GM19351 (cell line): ENCODE results near the gene ADPRHL1.
"Not testable (repeated sequence)": the region's sequence is repeated elsewhere in the genome, so short reads cannot be mapped to it uniquely, and the experiment has no call there.

ENCODE experiments used
- ATAC-seq: cut with Tn5 transposase; IDR thresholded peaks from one replicate; pipeline ENCODE4 v1.9.1; 2021; ENCODE audit warnings: mild to moderate bottlenecking, moderate library complexity; ENCODE audit not compliant: unreplicated experiment

The ADPRHL1 gene

GRCh38 chr13:113403255-113404104 is 49.8 kb downstream of the ADPRHL1 start:
- ATAC-seq = no peak

GRCh38 chr13:113402471-113403254 is 50.6 kb downstream of the ADPRHL1 start:
- ATAC-seq = no peak

DNA sequence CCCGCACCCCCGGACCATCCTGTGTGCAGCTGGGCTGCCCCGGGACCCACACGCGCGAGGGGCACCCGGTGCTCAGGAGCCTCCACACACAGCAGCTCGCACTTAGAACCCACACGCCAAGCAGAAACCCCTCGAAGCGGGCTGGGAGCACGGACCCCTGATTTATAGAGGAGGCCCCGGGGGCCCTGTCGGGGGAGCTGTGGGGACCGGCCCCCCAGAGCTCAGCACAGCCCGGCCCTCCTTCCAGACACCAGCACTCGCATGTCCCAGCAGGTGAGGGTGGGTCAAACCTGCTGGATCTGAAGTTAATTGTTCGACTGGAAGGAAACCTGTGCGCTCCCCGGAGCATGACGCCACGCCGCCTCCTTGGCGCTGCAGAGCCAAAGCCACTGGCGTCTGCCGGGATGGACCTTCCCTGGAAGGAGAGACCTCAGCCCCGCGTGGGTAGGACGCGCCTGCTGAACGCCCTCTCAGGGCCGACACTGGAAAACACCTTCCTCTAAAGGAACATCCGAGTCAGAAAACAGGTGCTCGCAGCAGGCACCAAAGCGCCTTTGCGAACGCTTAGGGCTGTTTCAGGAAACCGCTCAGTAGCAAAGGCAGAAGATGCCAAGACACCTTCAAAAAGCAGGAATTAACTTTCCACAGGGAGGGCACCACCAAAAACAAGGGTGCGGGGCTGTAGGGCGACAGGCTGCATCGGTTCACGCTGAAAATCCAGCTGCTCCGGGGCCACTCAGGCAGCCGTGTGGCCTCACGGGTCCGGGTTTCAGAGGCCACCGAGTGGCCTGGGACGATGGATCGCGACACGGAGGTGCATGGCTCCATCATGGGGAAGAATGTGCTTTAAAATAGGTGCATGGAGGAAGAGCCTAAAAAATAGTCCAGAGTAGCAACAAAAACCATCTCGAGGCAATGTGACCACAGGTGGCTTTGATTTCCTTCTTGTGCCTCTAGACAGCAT is 51.6 kb downstream of the ADPRHL1 start:
- ATAC-seq = no peak

DNA sequence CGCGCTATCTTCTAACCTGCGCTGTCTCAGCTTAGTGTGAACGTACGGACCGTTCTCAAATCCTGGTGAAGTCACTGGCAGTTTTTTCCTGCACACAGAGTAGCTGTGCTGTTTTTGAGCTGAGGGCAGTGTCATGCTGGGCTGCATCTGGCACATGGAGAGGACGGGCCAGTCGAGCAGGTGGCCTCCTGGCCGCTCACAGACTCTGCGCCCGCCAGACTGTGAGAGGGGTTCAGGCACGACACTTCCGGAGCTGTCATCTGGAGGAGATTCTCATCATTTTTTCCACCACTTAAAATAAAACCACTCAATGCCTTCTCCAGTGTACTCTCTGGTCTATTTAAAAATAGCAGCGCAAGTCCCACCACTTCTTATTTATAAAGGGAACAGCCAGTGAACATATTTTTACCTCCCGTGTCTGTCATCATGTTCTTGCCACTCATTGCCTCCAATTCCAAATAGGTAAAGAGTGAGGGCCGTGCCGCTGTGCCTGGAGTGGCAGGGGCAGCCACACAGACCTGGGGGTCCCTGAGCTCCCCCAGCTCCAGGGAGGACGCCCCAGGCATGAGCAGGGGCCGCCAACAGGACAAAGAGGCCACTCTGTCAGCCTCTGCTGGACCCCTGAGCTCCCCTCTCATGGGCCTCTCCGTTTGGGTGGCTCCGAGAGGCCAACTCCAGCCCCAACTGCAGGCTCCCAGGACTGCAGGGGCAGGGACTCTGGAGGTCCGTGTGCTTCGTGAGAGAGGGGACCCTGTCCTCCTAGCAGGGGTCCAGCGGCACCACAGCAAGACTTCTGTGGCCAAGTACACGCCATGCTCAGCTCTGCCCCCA is 52.5 kb downstream of the ADPRHL1 start:
- ATAC-seq = no peak

- ATAC-seq = no peak
Measured at GRCh38 chr13:113399755-113400149, 53.5 kb downstream of the ADPRHL1 start.

DNA sequence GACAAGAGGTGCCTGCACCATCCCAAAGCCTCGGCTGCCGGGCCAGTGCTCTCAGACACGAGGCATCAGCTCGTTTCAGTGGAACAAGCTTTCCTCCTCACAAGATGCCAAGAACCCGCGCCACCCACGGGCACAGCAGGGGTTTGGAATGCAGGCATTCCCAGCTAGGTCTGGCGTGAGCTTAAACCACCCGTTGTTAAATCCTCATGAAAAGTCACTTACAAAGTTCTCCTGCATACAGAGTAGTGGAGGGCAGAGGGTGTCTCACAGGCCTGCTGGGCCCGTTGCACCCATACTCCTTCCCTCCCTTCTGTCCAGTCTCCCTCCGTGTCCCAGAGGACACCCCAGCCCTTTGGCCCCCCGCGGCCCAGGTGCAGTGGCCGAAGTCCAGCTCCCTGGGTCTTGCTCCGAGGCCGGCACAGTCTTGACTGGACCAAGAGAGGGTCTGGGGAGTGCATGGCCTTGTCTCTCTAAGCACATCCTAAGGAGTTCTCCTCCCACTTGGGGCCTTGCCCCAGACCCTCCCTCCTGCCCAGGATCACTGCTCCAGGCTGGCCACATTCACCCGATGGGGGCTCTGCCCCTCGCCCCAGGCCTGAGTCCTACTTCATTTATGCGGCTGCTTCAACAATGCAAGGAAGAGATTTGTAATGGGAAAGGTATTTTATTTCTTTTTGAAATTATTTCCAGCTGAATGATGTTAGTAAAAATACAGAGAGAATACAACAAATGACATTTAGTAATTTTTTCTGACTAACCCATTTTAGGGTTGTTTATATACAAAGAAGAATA is 54.1 kb downstream of the ADPRHL1 start:
- ATAC-seq = no peak

GRCh38 chr13:113397608-113398425 is 55.5 kb downstream of the ADPRHL1 start:
- no peak for ATAC-seq

DNA sequence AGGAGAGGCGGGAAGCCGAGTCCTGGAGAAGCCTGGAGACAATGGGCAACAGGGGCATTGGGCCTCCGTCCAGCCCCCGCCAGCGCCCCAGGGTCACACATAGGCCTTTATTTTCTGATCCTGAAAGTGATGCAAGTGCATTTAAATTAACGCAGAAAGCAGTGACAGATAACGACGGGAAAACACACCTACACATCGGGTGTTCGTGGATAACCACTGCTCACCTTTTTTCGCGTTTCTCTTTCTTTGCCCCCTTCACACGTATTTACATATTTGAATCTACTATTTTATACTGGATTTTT is 59.0 kb downstream of the ADPRHL1 start:
- ATAC-seq = no peak

- peak; percentile 93 for ATAC-seq
Measured at GRCh38 chr13:113393563-113394338, 59.5 kb downstream of the ADPRHL1 start.

GRCh38 chr13:113393226-113393562 is 60.1 kb downstream of the ADPRHL1 start:
- no peak for ATAC-seq

GRCh38 chr13:113390874-113391497 is 62.3 kb downstream of the ADPRHL1 start:
- no peak for ATAC-seq

DNA sequence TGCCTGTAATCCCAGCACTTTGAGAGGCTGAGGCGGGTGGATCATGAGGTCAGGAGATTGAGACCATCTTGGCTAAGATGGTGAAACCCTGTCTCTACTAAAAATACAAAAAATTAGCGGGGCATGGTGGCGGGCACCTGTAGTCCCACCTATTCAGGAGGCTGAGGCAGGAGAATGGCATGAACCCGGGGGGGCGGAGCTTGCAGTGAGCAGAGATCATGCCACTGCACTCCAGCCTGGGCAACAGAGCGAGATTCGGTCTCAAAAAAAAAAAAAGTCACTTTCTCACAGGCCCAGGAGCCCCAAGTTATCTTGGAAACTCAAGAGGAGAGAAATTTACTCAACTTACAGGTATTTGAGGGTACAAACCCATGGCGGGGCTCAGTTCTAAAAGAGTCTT is 63.7 kb downstream of the ADPRHL1 start:
- not testable (repeated sequence) for ATAC-seq

DNA sequence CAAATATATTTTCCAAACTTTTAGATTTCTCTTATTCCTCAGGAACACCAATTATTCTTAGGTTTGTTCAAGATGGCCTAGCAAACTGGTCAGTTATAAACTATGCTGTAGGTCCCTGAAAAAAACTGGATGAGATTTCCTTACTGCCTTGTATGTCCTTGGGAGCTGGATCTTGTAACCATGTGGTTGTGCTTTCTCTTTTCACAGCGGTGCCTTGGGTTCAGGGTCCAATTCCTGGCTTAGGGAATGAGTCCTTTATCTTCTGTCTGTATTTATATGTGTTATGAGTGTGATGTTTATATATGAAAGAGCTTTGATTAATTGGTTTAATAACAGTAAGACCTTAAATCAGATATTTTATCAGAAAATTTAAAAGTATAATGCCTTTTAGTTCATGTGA is 65.9 kb downstream of the ADPRHL1 start:
- ATAC-seq = no peak

DNA sequence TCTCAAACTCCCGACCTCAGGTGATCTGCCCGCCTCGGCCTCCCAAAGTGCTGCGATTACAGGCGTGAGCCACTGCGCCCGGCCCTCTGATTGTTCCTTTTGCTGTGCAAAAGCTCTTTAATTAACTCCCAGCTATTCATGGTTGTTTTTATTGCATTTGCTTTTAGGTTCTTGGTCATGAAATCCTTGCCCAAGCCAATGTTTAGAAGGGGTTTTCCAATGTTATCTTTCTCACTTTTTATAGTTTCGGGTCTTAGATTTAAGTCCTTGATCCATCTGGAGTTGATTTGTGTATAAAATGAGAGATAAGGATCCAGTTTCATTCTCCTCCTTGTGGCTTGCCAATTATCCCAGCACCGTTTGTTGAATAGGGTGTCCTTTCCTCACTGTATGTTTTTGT is 70.2 kb downstream of the ADPRHL1 start:
- ATAC-seq = no peak

GRCh38 chr13:113382542-113382941 is 70.7 kb downstream of the ADPRHL1 start:
- not testable (repeated sequence) for ATAC-seq

DNA sequence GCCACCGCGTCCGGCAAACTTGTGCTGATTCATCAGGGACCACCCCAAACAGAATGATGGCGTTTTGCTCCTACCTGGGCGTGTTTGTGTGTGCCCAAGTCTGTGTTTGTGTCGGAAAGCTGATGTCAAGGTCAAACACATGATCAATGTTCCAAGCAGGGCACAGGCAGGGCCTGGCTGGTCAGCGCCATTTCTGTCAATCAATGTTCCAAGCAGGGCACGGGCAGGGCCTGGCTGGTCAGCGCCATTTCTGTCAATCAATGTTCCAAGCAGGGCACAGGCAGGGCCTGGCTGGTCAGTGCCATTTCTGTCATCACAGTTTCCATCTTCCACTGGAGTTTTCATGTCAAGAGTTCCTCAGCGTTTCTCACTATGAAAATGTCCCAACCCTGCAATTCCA is 74.5 kb downstream of the ADPRHL1 start:
- ATAC-seq = no peak

- ATAC-seq = no peak
Measured at GRCh38 chr13:113374511-113375175, 78.6 kb downstream of the ADPRHL1 start.
